Endometrial microvascular endothelial cells (primary cell): ENCODE measurements around the gene TBC1D14. TPM values are rescaled to one million over a fixed set of nuclear protein-coding genes. Genes with fewer than 3 reads are reported as not detected.

ENCODE experiments used
- in situ Hi-C: cut with HindIII; loops from 2 replicates; pipeline ENCODE4 v1.10.0; 2017; ENCODE audit warnings: low sequenced_read_pairs, low pct_unique_long_range_greater_than_20kb; ENCODE audit errors: inconsistent ontology term
- total RNA-seq: library from RNA; depleted of rRNA; stranded (reverse); fragments of >200 nt; gene quantifications from one replicate; pipeline ENCODE4 v1.2.3, GENCODE V29; 2015; ENCODE audit errors: inconsistent ontology term

TBC1D14 gene, protein sequence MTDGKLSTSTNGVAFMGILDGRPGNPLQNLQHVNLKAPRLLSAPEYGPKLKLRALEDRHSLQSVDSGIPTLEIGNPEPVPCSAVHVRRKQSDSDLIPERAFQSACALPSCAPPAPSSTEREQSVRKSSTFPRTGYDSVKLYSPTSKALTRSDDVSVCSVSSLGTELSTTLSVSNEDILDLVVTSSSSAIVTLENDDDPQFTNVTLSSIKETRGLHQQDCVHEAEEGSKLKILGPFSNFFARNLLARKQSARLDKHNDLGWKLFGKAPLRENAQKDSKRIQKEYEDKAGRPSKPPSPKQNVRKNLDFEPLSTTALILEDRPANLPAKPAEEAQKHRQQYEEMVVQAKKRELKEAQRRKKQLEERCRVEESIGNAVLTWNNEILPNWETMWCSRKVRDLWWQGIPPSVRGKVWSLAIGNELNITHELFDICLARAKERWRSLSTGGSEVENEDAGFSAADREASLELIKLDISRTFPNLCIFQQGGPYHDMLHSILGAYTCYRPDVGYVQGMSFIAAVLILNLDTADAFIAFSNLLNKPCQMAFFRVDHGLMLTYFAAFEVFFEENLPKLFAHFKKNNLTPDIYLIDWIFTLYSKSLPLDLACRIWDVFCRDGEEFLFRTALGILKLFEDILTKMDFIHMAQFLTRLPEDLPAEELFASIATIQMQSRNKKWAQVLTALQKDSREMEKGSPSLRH
- total RNA-seq: 14.5 TPM

DNA sequence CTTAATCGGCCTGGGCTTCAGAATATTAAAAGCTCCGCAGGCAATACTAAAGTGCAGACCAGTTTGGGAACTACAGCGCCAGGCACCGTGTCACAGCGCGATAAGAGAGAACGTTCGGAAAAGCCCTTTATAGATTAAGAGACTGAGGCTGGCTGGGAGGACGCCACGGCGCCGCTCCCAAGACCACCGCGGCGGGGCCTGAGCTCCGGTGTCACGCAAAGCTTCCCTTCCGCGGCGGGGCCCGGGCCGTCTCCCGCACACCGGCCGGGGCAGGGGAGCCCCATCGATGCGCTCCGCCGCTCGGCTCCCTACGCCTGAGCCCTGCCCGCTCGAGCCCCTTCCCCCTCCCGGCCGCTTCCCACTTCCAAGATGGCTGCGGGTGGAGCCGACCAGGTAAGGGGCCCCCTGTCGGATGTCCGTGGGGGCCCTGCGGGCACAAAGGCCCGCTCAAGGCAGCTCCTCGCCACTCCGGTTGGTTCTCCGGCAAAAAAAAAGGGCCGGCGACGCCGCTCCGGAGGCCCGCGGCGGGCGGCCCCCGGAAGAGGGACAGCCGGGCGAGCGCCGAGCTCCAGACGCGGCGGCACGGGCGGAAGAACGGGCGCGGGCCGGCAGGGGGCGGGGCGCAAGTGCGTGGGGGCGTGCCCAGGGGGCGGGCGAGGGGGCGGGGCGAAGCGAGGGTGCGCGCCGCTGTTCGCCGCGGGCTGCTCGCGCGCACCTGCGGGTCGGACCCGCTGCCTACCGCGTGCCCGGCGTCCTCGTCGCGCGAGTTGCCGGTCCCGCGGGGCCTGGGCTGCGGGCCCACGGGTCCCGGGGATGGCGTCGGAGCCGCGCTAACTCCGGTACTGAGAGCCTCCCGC, at the start of gene TBC1D14:
TSS of gene TBC1D14 (plus strand) at position 714 of the 857 bp plus-strand sequence. CDS start 13,564 bp downstream, outside the sequence.
- in situ Hi-C loops: no loop called here

DNA sequence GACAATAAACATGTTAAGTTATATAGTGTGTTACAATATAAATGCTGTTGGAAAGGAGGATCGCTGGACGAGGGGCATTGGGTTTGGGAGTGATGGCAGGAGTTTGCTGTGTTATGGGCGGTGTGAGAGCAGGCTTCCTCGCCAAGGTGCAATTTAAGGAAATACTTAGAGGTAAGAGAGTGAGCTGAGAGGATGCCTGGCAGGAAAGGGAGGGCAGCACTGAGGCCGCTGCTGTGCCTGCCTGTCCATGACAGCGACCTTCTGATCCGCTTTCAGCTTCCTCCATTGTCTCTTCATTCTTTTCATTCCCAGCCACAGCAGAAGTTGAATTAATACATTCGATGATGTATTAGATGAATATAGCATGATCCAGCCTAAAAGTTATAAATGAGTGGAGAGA, 41.2 kb upstream of the TBC1D14 start:
- in situ Hi-C loops: no loop called here

DNA sequence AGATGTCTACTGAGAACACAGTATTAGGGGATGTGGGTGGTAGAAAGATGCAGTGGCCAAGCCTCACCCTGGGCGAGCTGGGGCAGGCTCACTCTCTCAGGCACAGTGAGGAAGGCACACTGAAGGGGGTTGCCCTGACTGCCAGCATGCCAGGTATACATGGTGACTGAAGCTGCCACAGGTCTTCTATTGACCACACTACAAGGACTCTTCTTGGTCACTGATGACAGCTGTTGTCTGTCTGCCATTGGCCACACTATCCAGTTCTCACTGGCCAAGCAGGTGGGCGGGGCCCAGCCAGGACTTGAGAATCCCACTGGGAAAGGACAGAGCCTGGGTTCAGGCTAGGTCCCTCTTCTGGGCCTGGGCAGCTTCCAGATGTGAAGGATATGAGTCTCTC, 39.7 kb upstream of the TBC1D14 start:
- in situ Hi-C loops: no loop called here

DNA sequence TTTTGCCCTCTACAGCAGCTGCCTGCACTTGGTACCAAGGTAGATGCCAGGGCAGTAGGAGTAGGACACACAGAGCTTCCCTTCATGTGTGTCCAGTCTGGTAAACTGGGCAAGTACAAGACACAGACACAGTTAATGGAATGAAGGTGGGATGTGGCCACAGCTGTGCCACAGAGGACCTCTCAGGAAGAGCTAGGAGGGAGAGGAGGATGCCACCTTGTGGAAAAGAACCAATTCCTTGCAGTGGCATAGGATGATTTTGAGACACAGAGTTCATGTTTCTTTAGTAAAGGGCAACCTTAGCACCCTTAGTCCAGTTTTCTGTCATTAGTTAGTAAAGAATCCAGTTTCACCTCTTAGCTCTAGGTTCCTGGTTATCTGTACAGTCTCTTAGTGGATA, 36.3 kb upstream of the TBC1D14 start:
- in situ Hi-C loops: no loop called here

DNA sequence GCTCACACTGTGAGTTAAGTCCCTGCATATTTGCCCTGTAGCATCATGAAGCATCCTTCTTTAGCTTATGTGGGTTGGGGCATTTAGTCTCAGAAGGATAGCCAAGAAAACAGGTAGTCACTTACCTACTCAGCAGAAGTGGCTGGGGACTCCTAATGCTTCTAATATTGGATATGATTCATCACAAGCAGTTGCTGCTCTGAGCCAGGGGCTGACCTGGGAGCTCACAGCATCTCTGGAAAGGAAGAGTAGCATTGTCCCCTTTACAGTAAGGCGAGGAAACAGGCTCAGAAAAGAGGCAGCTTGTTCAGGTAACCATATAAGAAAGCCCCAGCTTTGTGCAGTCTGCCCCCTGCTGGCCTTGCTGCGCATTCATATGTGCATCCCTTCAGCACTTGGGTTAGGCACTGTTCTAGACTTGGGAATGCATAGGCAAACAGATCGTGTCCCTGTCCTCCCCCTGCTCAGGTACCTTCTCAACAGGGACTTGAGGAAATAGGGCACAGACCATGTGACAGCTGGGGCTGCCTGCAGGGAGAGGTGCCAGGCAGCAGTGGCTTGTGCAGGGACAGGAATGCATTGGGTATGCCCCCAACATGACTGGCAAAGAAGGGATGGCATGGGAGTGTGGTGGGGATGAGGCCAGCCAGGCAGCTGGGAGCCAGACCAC, 35.7 kb upstream of the TBC1D14 start:
- in situ Hi-C loops: no loop called here

DNA sequence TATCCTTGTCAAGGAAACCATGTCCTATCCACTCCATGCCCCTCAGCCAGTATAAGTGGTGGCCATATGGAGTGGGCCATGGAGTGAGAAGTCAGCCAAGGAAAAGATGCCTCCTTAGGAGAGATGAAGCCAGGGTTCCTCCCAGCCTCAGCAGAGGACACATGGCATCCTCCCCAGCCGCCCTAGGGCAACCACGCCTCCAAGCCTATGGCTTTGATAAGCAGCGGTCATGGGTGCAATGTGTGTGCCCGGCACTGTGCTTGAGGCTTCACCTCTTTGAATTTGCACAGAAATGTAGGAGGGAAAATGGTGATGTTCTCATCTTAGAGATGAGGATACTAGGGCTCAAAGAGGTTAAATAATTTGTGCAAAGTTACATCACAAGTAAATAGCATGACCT, 34.6 kb upstream of the TBC1D14 start:
- in situ Hi-C loops: no loop called here

DNA sequence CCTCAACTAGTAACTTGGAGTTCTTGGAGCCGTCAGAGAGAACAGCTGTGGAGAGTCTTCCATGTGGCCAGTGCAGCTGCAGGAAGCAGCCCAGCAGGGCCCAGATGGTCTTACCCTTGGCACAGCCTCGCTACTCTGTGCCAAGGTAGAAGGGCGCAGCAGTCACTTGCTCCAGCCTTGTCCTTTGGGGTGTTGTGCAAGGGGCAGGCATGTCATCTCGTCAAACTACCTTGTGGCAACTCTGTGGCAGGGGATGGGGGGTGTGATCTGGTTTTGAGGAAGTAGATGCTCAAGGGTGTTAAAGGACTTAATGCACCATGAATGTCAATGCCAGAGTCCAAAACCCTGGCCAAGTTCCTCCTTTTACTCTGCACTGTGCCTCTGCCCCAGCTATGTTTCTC, 34.2 kb upstream of the TBC1D14 start:
- in situ Hi-C loops: no loop called here

DNA sequence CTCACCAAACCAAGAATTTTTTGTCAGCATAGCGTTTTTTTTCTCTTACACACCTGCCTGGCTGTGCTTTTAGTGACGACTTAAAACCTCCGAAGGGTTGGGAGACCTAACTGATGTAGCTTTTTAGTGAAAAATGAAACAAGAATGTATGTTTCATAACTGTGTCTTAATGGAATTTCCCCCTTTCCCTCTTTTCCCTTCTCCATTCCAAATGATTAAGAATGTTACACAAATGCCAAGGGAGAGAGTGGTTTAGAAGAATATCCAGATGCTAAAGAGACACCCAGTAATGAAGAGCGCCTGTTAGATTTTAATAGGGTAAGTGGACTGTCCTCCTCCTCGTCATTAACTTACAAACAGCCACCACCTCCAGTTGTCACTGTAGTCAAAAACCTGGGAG, 33.2 kb upstream of the TBC1D14 start:
- in situ Hi-C loops: no loop called here

DNA sequence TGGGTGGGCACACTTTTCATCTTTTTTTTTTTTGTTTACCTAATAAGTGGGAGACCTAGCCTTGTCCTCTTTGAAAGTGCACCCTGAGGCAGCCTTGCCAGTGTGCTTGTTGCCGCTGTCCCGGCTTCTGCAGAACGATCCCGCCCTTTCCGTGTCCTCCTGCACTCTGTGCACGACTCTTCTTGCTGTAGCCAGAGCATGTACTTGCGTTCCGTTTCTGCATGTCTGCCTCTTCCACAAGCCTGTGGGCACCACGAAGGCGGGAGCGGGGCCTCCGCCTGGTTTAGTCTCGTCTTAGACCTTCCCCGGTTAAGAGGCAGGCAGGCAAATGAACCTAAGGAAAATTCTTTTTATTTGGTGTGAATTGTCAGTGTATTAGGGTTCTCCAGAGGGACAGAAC, 32.6 kb upstream of the TBC1D14 start:
- in situ Hi-C loops: no loop called here

DNA sequence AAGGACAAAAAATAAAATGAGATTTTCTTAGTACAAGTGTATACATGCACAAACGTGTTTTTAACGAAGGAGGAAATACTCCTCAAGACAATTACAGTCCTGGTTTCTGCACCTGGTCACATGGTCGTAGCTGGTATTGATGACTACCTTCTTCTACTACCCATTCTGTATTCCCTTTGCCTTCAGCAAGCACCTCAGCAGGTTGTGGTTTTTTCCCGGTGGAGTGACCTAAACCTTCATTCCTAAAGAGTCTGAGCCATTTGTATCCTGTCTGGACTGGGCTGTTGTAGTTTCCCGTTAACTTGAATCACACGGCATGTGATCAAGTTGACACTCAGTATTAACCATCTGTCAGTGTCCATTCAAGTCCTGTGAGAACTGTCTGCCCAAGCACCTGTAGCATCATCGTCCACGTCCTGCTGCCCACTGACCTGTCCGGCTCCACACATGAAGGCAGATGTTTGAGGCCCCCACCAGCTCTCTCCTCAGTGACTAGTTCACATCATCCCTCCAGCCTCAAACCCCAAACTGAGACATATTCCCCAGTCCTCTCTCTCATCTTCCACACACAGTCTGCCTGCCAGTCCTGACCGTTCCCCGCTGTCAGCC, 31.1 kb upstream of the TBC1D14 start:
- in situ Hi-C loops: no loop called here

DNA sequence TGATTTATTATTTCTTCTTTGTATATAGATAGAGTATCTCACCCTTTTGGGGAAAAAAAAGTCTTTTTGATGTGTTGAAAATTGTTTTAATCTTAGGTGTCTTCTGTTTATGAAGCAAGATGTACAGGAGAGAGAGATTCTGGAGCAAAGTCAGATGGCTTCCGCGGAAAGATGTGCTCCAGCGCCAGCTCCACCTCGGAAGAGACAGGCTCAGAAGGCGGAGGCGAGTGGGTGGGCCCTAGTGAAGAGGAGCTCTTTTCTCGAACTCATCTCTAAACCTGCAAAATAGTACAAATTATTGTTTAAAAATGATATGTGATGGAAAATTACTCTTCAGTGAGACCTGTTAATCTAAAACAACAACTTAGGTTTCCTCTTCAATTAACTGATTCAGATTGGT, 28.9 kb upstream of the TBC1D14 start:
- in situ Hi-C loops: no loop called here

DNA sequence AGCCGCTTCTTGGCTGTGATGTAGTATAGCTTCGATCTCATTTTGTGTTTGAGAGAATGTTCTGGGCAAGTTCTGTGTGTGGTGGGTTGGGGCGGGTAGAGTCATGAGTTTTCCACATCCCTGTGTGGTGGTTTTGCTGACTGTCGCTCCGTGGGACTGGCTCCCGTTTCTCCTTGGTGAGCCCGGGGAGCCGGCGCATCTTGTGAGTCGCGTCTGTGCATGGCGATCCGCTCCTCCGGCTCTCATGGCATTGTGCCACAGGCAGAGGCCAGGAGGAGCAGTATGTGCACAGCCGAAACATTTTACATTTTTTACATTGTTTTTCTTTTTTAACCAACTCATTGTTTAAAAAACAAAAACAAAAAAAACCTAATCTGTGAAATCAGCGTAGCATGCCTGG, 27.7 kb upstream of the TBC1D14 start:
- in situ Hi-C loops: no loop called here

DNA sequence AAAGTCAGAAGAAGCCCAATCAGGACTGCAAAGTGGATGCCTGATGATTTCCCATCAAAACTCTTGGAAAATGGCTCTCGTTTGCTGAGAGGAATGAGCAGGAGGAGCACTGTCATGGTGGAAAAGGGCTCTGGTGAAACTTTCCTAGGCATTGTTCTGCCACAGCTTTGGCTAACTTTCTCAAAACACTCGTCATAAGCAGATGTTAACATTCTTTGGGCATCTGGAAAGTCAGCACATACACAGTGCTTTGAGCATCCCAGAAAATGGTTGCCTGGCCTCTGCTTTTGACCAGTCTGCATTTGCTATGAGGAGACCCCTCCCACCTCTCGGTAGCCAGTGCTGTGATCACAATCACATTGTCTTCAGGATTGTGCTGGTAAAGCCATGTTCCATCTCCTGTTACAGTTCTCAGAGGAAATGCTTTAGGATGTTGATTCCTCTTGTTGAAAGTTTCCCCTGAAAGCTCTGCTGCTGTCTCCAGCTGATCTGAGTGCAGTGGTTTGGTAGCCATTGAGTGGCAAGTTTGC, 25.2 kb upstream of the TBC1D14 start:
- in situ Hi-C loops: no loop called here

DNA sequence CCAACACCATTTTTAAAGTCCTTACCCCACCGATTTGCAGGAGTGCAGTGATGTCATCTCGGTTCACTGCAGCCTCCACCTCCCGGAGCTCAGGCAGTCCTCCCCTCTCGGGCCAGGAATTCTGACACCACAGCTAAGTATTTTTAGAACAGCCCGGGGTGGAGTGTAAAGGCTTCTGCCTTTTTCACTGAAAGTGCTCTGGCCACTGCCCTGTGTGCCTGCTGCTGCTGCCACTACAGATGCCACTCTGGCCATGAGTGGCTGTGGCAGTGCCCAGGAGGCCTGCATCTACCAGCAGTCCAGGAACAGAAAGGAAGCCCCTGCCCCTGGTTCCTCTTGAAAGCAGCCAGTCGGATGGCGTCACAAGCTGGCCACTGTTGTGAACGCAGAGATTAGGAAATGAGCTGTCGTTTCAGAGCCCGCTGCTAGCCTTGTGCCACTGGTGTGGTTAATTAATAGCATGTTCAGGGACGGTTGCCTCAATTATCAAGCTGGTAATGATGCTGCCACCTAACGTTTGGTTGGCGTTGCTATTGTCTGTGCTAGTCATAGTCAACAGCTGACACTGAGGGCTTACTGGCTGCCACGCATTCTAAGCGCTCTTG, 23.6 kb upstream of the TBC1D14 start:
- in situ Hi-C loops: no loop called here

DNA sequence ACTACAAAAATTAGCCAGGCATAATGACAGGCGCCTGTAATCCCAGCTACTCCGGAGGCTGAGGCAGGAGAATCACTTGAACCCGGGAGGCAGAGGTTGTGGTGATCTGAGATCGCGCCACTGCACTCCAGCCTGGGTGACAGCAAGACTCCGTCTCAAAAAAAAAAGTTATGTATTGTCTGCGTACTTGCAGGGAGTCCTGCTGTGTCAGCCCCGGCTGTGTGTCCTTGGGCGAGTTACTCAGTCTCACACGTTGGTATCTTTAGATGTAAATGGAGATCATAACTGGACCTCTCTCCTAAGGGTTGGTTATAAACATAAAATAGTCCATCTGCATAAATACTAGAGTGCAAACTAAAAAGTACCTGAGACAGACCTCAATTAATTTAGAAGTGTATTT, 22.7 kb upstream of the TBC1D14 start:
- in situ Hi-C loops: no loop called here

DNA sequence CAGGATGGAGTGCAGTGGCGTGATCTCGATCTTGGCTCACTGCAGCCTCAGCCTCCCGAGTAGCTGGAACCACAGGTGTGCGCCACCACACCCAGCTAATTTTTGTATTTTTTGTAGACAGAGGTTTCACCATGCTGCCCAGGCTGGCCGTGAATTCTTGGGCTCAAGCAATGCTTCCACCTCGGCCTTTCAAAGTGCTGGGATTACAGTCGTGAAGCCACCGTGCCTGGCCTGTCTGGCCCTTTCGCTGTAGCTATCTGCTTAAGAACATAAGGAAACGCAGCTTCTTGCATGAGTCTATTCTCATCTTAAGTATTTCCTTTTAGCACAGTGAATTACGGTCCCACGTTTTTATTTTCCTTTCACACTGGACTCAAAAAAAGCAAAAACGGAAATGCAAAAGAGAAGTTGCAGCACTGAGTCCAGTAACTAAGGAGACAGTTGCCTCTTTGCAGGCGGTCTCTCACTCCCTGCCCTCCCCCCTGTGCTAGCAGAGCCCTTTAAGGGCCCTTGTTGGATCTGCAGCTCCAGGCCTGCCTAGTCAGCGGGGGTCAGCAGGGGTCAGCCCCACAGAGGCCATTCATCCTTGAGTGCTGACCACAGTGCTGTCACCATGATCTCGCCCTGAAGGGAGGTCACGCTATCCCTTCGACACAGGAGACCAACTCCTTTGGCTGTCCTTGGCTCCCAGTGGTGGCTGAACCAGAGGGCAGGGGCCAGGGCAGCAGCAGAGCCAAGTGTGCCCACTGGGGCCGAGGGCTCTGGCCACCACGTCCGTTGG, 21.8 kb upstream of the TBC1D14 start:
- in situ Hi-C loops: no loop called here

DNA sequence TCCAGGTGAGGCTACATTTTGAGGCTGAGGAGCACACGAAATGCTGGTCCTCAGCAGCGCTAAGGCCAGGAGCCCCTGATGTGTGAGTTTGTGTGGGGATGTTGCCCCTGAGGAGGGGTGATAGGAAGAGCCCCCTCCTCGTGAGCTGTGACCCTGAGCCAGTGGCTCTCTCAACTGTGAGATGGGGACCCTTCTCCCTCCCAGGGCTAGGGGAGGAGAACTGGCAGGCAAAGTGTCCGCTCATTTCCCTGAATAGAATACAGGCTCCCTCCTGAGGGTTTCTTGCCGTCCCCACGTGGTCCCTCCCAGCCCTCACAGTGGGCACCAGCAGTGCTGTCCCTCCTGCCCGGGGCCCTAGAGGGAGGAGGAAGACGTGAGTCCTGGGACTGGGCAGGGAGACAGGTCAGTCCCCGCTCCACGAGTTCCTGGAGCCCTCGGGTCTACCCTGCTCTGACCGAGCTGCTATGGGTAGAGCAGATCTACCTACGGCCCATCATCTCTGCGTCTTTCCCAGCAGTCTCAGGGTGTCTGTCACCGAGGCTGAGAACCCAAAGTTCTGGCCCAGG, 21.0 kb upstream of the TBC1D14 start:
- in situ Hi-C loops: no loop called here
